ENCODE measurements around the gene LRRC53.

LRRC53 gene

DNA sequence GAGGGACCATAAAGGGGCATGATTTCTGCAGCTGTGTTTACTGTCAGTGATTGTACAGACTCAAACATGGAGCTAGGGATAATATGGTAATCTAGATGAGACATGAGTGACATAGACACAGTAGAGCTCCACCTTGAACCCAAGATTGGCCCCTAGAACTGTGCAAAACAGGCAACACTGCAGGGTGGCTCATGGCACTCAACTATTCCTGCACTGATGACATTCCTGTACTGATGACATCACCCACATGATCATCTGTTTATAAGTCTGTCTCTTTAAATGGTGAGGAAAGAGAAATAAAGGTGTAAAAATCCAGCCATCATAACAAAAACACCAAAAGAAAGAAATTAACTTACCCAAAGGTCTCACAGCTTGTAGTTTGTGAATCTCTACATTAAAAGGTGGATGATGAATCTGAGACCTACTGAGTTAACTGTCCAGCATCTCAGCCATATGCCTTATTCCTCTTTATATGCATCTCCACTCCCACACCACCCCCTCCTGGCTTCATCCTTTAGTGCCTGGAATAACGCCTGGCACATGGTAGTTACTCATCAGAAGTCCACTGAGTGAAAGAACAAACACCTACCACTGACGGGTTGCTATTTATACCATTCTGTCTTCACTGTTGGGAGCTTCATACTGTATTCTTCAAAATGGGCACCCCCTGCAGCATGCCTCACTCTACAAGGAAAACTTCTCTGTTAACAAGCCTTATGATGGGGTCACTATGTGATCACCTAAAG is at the start of gene LRRC53:
Gene LRRC53 (minus strand): TSS at position 442 of the 746 bp plus-strand sequence. CDS start 29,262 bp downstream, outside the sequence.
- TF ChIP-seq CTCF (IDR thresholded peaks at IDR 0.05): no peak
- no peak within 1 kb of the TSS for H2AFZ ChIP-seq
- no peaks in the 10 kb centered on the region for H3K79me2 ChIP-seq
- H3K9me3 ChIP-seq (ENCODE audit: control insufficient read depth, low read length): no peaks in the 10 kb centered on the region
- no peak within 1 kb of the TSS for H3K4me2 ChIP-seq (ENCODE audit: low read length)
- no peak within 1 kb of the TSS for H3K9ac ChIP-seq
- H3K27me3 ChIP-seq (ENCODE audit: control insufficient read depth, insufficient read depth, low read length): no peaks in the 10 kb centered on the region
- H3K4me3 ChIP-seq (ENCODE audit: low read depth, low read length): no peak within 1 kb of the TSS
- no peaks in the 10 kb centered on the region for H3K4me1 ChIP-seq
- H3K36me3 ChIP-seq (ENCODE audit: control insufficient read depth, insufficient read depth, low read length): no peaks in the 10 kb centered on the region
- H3K27ac ChIP-seq: no peak within 1 kb of the TSS

DNA sequence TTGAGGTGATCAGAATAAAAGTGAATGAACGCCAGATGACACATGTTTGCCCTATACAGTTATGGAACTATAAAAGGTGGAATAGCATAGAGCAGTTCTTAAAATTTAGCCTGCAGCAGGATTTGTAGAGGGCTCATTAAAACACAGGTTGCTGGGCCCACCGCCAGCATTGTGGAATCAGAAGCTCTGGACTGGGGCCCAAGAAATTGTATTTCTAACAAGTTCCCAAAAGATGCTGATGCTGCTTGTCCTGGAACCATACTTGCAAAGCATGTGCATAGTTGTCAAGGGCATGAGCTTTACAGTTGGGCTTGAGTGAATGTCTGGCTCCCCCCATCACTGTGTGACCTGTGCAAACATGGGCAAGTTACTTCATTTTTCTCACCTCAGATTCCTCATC is 37.5 kb upstream of the LRRC53 start:
- no peaks in the 10 kb centered on the region for H3K79me2 ChIP-seq
- H3K4me1 ChIP-seq: no peaks in the 10 kb centered on the region
- H3K4me2 ChIP-seq (ENCODE audit: low read length): no peak overlapping the region
- H3K27ac ChIP-seq: no peak overlapping the region
- no peak overlapping the region for H3K4me3 ChIP-seq (ENCODE audit: low read depth, low read length)
- no peaks in the 10 kb centered on the region for H3K27me3 ChIP-seq (ENCODE audit: control insufficient read depth, insufficient read depth, low read length)
- H3K9me3 ChIP-seq (ENCODE audit: control insufficient read depth, low read length): no peaks in the 10 kb centered on the region
- H2AFZ ChIP-seq: no peak overlapping the region
- TF ChIP-seq CTCF (IDR thresholded peaks at IDR 0.05): no peak
- no peak overlapping the region for H3K9ac ChIP-seq
- H3K36me3 ChIP-seq (ENCODE audit: control insufficient read depth, insufficient read depth, low read length): no peaks in the 10 kb centered on the region

DNA sequence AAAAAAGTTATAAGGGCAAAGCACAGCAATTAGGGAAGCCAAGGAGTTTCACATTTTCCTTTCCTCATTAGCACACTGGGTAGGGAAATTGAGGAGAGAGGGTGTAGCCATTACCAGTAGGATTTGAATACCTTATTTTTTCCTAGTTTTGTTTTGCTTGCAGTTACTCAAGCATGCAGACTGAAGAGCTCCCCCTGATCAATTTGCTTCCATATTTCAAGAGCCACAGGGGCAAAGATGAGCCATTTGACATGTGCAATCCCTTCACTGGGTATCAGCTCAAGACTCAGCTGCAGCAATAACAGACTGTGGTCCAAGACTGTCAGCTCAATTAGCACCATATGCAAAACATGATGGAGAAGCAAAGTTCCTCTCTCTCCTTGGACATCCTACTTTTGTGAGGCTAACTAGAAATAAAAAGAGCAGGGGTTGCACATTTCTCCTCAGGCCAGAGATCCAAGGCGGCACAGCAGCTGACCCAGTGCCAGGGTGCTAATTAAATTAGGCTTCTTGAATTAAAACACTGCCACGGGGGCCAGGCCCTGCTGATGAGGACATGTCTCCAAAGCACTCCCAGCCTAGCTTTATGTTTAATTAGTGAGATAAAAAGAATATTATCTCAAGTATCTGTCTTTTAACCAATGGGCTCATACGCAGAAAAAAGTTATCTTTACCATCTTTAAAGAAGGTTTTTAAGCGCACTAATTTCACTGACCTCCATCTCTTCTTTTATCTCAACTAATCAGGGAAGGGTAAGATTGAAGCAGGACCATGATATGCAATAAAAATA is 36.7 kb upstream of the LRRC53 start:
- H3K4me3 ChIP-seq (ENCODE audit: low read depth, low read length): no peak overlapping the region
- no peak overlapping the region for H2AFZ ChIP-seq
- no peaks in the 10 kb centered on the region for H3K4me1 ChIP-seq
- no peaks in the 10 kb centered on the region for H3K79me2 ChIP-seq
- no peak for TF ChIP-seq CTCF (IDR thresholded peaks at IDR 0.05)
- H3K27me3 ChIP-seq (ENCODE audit: control insufficient read depth, insufficient read depth, low read length): no peaks in the 10 kb centered on the region
- H3K9me3 ChIP-seq (ENCODE audit: control insufficient read depth, low read length): no peaks in the 10 kb centered on the region
- no peak overlapping the region for H3K4me2 ChIP-seq (ENCODE audit: low read length)
- no peaks in the 10 kb centered on the region for H3K36me3 ChIP-seq (ENCODE audit: control insufficient read depth, insufficient read depth, low read length)
- no peak overlapping the region for H3K27ac ChIP-seq
- H3K9ac ChIP-seq: no peak overlapping the region

- H3K4me2 ChIP-seq (ENCODE audit: low read length): no peak overlapping the region
- H3K27me3 ChIP-seq (ENCODE audit: control insufficient read depth, insufficient read depth, low read length): no peaks in the 10 kb centered on the region
- no peak overlapping the region for H3K4me3 ChIP-seq (ENCODE audit: low read depth, low read length)
- no peaks in the 10 kb centered on the region for H3K4me1 ChIP-seq
- H3K27ac ChIP-seq: no peak overlapping the region
- no peaks in the 10 kb centered on the region for H3K79me2 ChIP-seq
- no peak overlapping the region for H2AFZ ChIP-seq
- no peaks in the 10 kb centered on the region for H3K36me3 ChIP-seq (ENCODE audit: control insufficient read depth, insufficient read depth, low read length)
- no peak for TF ChIP-seq CTCF (IDR thresholded peaks at IDR 0.05)
- no peaks in the 10 kb centered on the region for H3K9me3 ChIP-seq (ENCODE audit: control insufficient read depth, low read length)
- no peak overlapping the region for H3K9ac ChIP-seq
Measured at GRCh38 chr1:74545821-74546220, 33.4 kb upstream of the LRRC53 start.

Data from parathyroid adenoma (tissue), 2 donors.